Measurements from ENCODE around the gene DENND11. TPM values are rescaled to one million over a fixed set of nuclear protein-coding genes. Genes with fewer than 3 reads are reported as not detected.

The DENND11 gene
- total and polyA plus RNA-seq, 9 of the 15 experiments (the other 6 are each of a cell fraction or from before 2014, with no cell fraction given), result 0.07 to 1.1 (median 0.36) TPM

DNA sequence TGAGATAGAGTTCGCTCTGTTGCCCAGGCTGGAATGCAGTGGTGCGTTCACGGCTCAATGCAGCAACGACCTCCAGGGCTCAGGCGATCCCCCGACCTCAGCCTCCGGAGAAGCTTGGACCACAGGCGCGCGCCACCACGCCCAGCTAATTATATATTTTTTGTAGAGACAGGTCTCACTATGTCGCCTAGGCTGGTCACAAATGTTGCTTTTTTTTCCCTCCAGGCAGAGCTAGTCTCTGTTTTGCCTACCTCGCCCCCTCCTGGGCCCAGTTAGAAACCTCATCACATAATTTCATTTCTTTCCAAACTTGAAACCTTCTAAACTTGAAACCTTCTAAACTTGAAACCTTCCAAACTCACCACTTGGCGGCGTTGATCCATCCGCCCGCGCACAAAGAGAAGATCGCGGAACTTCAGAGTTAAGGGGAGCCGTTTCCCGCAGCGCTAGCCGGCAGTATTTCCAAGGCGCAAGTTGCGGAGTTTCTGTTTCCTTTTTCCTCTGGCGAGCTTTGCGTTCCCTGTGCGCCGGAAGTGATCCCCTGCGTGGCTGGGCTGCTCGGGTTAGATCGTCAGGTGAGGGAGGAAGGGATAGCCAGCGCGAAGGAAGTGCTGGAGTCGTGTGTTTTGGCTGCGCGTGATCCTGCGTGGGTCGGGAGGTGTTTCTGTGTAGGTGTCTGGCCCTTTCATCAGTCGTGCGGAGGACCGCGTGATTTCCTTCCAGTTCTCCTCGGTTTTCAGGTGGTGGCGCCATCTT lies 36.0 kb upstream of the DENND11 start, which contains the start of gene SSBP1 (continued):
- TF ChIP-seq BRCA1 (IDR thresholded peaks at IDR 0.05) (no peak), BRCA1 (CRISPR knock-in tag; IDR thresholded peaks at IDR 0.05) (no peak), ZNF764 (CRISPR knock-in tag; IDR thresholded peaks at IDR 0.05; ENCODE audit: low read depth) (peak; percentile 37; the same call in 1 of the 2 replicates), ZNF444 (CRISPR knock-in tag; IDR thresholded peaks at IDR 0.05) (no peak), ZNF175 (CRISPR knock-in tag; IDR thresholded peaks at IDR 0.05; ENCODE audit: low read depth) (0 out of 2 replicates have a peak, but pooled peaks have one; percentile 86), MCM3 (IDR thresholded peaks at IDR 0.05) (no peak), STAT5A (IDR thresholded peaks at IDR 0.05; ENCODE audit: borderline replicate concordance, low read length) (peak; percentile 74; the same call in 1 of the 2 replicates), FOXA1 (IDR thresholded peaks at IDR 0.05; ENCODE audit: borderline replicate concordance) (no peak), JUN (IDR thresholded peaks at IDR 0.05; ENCODE audit: borderline replicate concordance, low read depth, low read length) (peak; percentile 65; the same call in 1 of the 2 replicates), JUN (CRISPR knock-in tag; IDR thresholded peaks at IDR 0.05; ENCODE audit: borderline replicate concordance) (0 out of 2 replicates have a peak, but pooled peaks have one; percentile 80), TAF15 (IDR thresholded peaks at IDR 0.05; ENCODE audit: low read depth, low read length) (no peak), HNRNPUL1 (IDR thresholded peaks at IDR 0.05; ENCODE audit: low read length) (no peak), HEY1 (CRISPR knock-in tag; IDR thresholded peaks at IDR 0.05; ENCODE audit: borderline replicate concordance) (0 out of 2 replicates have a peak, but pooled peaks have one; percentile 54), DMBX1 (CRISPR knock-in tag; IDR thresholded peaks at IDR 0.05; ENCODE audit: borderline replicate concordance) (peak; percentile 79), NFE2 (IDR thresholded peaks at IDR 0.05; ENCODE audit: low read depth) (peak; percentile 43; the same call in 1 of the 2 replicates), ZNF133 (CRISPR knock-in tag; IDR thresholded peaks at IDR 0.05) (0 out of 2 replicates have a peak, but pooled peaks have one; percentile 35), RB1 (IDR thresholded peaks at IDR 0.05; ENCODE audit: low read depth) (peak; percentile 97), SREBF2 (CRISPR knock-in tag; IDR thresholded peaks at IDR 0.05) (no peak), TBL1XR1 (IDR thresholded peaks at IDR 0.05; ENCODE audit: low read length in 2 of 2) (peak; percentile 88 to 97), CBFB (CRISPR knock-in tag; IDR thresholded peaks at IDR 0.05) (no peak), GABPB2 (CRISPR knock-in tag; conservative IDR thresholded peaks at IDR 0.05) (no peak)
- TF ChIP-seq, protein P1, sequence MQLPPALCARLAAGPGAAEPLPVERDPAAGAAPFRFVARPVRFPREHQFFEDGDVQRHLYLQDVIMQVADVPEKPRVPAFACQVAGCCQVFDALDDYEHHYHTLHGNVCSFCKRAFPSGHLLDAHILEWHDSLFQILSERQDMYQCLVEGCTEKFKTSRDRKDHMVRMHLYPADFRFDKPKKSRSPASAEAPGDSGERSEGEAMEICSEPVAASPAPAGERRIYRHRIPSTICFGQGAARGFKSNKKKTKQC (CRISPR knock-in tag; IDR thresholded peaks at IDR 0.05), result peak; percentile 88; the same call in 1 of the 2 replicates
- TF ChIP-seq, protein P2, sequence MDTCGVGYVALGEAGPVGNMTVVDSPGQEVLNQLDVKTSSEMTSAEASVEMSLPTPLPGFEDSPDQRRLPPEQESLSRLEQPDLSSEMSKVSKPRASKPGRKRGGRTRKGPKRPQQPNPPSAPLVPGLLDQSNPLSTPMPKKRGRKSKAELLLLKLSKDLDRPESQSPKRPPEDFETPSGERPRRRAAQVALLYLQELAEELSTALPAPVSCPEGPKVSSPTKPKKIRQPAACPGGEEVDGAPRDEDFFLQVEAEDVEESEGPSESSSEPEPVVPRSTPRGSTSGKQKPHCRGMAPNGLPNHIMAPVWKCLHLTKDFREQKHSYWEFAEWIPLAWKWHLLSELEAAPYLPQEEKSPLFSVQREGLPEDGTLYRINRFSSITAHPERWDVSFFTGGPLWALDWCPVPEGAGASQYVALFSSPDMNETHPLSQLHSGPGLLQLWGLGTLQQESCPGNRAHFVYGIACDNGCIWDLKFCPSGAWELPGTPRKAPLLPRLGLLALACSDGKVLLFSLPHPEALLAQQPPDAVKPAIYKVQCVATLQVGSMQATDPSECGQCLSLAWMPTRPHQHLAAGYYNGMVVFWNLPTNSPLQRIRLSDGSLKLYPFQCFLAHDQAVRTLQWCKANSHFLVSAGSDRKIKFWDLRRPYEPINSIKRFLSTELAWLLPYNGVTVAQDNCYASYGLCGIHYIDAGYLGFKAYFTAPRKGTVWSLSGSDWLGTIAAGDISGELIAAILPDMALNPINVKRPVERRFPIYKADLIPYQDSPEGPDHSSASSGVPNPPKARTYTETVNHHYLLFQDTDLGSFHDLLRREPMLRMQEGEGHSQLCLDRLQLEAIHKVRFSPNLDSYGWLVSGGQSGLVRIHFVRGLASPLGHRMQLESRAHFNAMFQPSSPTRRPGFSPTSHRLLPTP (IDR thresholded peaks at IDR 0.05; ENCODE audit: borderline replicate concordance, extremely low read depth, insufficient read length), result no peak
- TF ChIP-seq, protein P3, sequence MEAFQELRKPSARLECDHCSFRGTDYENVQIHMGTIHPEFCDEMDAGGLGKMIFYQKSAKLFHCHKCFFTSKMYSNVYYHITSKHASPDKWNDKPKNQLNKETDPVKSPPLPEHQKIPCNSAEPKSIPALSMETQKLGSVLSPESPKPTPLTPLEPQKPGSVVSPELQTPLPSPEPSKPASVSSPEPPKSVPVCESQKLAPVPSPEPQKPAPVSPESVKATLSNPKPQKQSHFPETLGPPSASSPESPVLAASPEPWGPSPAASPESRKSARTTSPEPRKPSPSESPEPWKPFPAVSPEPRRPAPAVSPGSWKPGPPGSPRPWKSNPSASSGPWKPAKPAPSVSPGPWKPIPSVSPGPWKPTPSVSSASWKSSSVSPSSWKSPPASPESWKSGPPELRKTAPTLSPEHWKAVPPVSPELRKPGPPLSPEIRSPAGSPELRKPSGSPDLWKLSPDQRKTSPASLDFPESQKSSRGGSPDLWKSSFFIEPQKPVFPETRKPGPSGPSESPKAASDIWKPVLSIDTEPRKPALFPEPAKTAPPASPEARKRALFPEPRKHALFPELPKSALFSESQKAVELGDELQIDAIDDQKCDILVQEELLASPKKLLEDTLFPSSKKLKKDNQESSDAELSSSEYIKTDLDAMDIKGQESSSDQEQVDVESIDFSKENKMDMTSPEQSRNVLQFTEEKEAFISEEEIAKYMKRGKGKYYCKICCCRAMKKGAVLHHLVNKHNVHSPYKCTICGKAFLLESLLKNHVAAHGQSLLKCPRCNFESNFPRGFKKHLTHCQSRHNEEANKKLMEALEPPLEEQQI (IDR thresholded peaks at IDR 0.05), result peak; percentile 97
